Skeletal muscle cell (primary cell): ENCODE measurements around the gene GOLGA8S.
"Not testable (repeated sequence)": the region's sequence is repeated elsewhere in the genome, so short reads cannot be mapped to it uniquely, and the experiment has no call there.

Experiments
- DNase-seq: peaks from one replicate; pipeline ENCODE4 v3.0.0-alpha.2; 2010; ENCODE audit warnings: low read depth
- H3K4me3 ChIP-seq: 2 replicates; pipeline ENCODE4 v1.5.1; 2011; ENCODE audit warnings: low read depth, mild to moderate bottlenecking, control low read depth, low read length, moderate library complexity

Gene GOLGA8S, protein sequence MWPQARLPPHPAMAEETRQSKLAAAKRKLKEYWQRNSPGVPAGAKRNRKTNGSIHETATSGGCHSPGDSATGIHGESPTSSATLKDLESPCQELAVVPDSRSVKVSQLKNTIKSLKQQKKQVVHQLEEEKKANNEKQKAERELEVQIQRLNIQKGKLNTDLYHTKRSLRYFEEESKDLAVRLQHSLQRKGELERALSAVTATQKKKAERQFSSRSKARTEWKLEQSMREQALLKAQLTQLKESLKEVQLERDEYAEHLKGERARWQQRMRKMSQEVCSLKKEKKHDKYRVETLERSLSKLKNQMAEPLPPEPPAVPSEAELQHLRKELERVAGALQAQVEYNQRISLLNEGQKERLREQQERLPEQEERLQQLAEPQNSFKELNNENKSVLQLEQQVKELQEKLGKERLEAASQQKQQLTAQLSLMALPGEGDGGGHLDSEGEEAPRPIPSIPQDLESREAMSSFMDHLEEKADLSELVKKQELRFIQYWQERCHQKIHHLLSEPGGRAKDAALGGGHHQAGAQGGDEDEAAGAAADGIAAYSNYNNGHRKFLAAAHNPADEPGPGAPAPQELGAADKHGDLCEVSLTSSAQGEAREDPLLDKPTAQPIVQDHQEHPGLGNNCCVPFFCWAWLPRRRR

DNA sequence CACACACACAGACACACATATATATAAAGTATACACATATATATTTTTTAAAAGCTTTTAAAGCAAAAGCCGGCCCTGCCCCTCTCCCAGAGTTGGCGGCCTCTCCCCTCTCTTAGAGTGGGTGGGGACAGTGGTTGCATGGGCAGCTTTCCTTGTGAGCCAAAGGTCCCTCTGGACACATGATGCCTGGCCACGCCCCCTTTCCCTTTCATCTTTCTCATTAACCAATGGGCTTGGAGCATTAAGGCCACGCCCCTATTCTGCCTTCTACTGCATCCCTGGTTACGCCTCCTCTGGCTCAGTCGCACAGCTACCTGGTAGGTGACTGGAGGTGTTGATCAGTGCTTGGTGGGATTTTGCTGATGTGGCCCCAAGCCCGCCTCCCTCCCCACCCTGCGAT is at the start of gene GOLGA8S:
Gene GOLGA8S (plus strand): TSS at position 301 of the 400 bp plus-strand sequence. CDS start 62 bp downstream, at position 363.
- H3K4me3 ChIP-seq, DNase-seq: not testable (repeated sequence)

- DNase-seq, result not testable (repeated sequence)
- peak overlapping the region; percentile 54 for H3K4me3 ChIP-seq
Observed at GRCh38 chr15:23304805-23305204, 49.7 kb upstream of the GOLGA8S start.

DNA sequence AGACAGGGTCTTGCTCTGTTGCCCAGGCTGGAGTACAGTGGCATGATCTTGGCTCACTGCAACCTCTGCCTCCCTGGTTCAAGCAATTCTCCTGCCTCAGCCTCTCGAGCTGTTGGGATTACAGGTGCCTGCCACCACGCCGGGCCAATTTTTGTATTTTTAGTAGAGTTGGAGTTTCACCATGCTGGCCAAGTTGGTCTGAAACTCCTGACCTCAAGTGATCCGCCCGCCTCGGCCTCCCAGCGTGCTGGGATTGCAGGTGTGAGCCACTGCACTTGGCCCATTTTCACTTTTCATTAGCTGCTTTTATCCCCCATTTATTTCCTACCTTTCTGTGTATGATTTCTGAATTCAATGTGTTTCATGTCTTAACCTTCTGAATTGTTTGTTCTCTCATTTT is 48.6 kb upstream of the GOLGA8S start:
- DNase-seq, H3K4me3 ChIP-seq: not testable (repeated sequence)

GRCh38 chr15:23311233-23311632 is 43.3 kb upstream of the GOLGA8S start:
- DNase-seq, result not testable (repeated sequence)

GRCh38 chr15:23334096-23334495 is 20.5 kb upstream of the GOLGA8S start, which contains the start of gene GOLGA6L26:
GOLGA6L26 (minus strand) TSS chr15:23334196; CDS start chr15:23334135, 61 bp downstream.
- not testable (repeated sequence) for DNase-seq, H3K4me3 ChIP-seq

More at GRCh38 chr15:23311233-23311632, 43.3 kb upstream of the GOLGA8S start:
- not testable (repeated sequence) for H3K4me3 ChIP-seq

DNA sequence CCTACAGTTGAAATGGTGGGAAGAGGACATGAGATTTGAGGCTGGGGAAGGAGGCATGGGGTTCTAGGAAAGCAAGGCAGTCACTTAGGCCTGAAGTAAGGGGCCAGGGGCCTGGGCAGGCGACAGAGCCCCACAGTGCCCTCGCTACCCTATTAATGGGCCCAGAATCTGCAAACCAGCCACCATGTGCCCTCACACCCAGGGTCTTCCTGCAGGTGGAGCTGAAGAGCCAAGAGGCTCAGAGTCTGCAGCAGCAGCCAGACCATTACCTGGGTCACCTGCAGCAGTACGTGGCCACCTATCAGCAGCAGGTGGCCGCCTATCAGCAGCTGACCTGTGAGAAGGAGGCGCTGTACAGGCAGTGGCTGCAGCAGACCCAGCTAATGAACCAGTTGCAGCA is 8.1 kb downstream of the GOLGA8S start:
- H3K4me3 ChIP-seq, DNase-seq: not testable (repeated sequence)

DNA sequence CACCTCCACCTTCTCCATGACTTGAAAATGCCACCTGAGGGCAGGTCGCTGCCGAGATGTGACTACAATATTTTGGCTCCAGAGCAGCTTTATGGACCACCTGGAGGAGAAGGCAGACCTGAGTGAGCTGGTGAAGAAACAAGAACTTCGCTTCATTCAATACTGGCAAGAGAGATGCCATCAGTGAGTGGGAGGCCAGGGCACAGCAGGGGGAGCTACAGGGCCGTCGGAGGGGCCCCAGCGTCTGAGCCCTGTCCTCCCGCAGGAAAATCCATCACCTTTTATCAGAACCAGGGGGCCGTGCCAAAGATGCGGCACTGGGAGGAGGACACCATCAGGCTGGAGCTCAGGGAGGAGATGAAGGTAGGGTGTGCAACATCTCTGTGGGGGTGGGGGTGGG is 9.7 kb downstream of the GOLGA8S start:
- not testable (repeated sequence) for DNase-seq, H3K4me3 ChIP-seq

- no peak for DNase-seq
- no peak overlapping the region for H3K4me3 ChIP-seq
Observed at GRCh38 chr15:23370578-23370977, 16.0 kb downstream of the GOLGA8S start.

GRCh38 chr15:23371134-23371533 is 16.6 kb downstream of the GOLGA8S start:
- DNase-seq, H3K4me3 ChIP-seq: not testable (repeated sequence)

DNA sequence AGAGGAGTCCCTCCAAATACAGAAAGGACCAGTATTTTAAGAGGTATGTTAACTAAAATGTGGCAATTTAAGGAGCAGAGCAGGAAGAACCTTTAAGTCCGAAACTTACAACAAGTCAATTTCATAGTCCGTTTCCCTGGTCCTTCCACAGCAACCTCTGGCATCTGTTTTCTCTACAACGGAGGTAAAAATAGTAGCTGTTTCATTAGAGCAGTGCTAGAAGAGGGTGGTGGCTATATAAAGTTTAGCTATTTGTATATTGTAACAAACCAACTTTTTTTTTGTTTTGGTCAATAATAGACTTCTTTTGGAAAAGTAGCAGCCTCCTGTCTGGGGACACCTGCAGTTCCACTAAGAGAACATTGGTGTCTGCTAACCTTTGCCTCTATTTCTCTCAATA is 17.3 kb downstream of the GOLGA8S start:
- not testable (repeated sequence) for H3K4me3 ChIP-seq, DNase-seq

DNA sequence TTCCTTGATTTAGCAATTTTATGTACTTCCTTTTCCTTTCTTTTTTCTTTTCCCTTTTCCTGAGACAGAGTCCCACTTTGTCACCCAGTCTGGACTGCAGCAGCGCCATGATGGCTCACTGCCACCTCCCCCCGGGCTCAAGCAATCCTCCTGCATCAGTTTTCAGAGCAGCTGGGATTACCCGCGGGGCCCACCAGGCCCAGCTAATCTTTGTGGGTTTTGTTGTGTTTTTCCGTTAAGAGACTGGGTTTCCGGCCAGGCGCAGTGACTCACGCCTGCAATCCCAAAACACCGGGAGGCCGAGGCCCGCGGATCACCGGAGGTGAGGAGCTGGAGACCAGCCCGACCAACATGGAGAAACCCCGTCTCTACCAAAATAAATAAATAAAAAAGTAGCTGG is 17.7 kb downstream of the GOLGA8S start:
- DNase-seq, result peak; percentile 0
- H3K4me3 ChIP-seq, result no peak overlapping the region

DNA sequence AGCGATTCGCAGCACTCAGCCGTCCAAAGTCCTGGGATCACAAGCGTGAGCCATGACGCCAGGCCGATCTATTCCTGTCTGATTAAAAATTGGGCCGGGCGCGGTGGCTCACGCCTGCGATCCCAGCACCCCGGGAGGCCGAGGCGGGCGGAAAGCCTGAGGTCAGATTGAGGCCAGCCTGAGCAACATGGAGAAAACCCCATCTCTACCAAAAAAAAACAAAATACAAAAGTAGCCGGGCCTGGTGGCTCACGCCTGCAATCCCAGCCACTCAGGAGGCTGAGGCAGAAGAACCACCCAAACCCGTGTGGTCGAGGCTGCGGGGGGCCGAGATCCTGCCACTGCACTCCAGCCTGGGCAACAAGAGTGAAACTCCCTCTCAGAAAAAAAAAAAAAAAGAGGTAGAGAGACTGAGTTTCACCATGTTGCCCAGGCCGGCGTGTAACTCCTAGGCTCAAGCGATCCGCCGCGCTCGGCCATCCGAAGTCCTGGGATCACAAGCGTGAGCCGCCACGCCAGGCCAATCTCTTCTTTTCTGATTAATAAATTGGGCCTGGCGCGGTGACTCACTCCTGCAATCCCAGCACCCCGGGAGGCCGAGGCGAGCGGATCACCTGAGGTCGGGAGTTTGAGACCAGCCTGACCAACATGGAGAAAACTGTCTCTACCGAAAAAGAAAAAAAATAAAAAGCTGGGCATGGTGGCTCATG is 18.5 kb downstream of the GOLGA8S start:
- not testable (repeated sequence) for DNase-seq, H3K4me3 ChIP-seq

GRCh38 chr15:23374226-23374625 is 19.7 kb downstream of the GOLGA8S start:
- DNase-seq, H3K4me3 ChIP-seq: not testable (repeated sequence)

- H3K4me3 ChIP-seq, DNase-seq: not testable (repeated sequence)
Observed at GRCh38 chr15:23378946-23379345, 24.4 kb downstream of the GOLGA8S start.

DNA sequence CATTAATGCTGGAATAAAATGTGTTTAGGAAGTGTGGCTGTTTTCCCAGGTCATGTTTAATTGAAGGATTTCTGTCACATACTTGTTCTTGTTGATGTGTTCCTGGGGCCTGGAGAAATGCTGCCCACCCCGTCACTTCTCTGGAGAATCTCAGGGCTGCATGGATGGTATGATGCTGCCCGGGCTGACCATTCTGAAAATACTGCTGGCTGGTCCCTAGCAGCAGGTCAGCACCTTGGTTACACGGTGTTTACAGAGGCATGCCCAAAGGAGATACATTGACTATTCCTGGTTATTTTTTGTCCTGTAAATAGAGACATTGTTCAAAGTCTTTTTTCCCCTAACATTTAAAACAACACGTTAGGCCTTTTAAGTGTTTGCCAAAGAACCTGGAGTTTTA is 26.2 kb downstream of the GOLGA8S start:
- not testable (repeated sequence) for DNase-seq, H3K4me3 ChIP-seq

DNA sequence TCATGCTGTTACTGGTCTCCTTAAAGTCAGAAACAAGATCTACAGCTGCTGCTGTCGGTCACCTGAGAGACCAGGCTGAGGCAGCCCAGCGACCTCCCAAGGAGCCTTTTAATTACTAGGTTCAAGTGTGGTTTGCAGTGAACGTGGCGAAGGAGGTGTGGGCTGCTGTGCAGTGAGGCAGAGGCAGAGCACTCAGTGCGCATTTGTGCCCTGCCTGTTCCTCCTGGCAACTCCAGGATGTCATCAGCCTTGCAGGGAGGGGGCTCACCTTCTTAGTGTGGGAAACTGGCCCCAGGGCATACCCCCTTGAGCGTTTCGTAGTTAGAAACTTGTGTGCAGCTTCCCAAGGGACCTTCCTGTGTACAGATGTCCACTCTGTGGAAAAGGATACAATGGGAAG is 26.6 kb downstream of the GOLGA8S start:
- H3K4me3 ChIP-seq, DNase-seq: not testable (repeated sequence)

GRCh38 chr15:23384371-23384770 is 29.8 kb downstream of the GOLGA8S start:
- no peak for DNase-seq
- H3K4me3 ChIP-seq, result no peak overlapping the region

DNA sequence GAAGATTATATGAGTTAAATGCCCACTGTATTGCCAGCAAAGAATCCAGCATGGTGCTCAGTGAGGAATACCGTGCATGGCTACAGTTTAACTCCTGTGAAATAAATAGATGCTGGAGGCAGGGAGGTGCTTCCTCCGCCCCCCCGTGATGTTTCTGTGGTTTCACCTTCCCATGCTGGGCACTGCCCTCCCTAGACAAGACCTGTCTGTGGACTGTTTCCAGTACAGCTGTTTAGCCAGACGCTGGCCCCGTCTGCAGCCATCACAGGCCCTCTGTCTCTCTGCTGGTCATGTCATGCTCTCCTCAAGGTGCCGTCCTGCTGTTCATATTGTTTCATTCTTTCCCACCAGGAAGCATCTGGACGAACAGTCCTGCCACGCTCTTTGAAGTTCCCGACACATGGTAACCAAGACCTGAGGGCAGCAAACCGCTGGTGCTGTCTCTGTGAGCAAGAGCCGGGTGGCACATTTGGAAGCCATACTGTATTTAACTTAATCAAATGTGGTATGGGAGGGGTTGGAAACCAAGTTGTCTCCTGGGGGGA is 31.4 kb downstream of the GOLGA8S start:
- no peak overlapping the region for H3K4me3 ChIP-seq
- DNase-seq, result no peak

- no peak overlapping the region for H3K4me3 ChIP-seq
- DNase-seq, result no peak
Observed at GRCh38 chr15:23387621-23388190, 33.2 kb downstream of the GOLGA8S start.
